ENCODE measurements around the gene CAPN7. TPM values are rescaled to one million over a fixed set of nuclear protein-coding genes. Genes with fewer than 3 reads are reported as not detected.

The CAPN7 gene
- polyA plus RNA-seq, 2 donors, result 11.2 to 11.9 TPM

DNA sequence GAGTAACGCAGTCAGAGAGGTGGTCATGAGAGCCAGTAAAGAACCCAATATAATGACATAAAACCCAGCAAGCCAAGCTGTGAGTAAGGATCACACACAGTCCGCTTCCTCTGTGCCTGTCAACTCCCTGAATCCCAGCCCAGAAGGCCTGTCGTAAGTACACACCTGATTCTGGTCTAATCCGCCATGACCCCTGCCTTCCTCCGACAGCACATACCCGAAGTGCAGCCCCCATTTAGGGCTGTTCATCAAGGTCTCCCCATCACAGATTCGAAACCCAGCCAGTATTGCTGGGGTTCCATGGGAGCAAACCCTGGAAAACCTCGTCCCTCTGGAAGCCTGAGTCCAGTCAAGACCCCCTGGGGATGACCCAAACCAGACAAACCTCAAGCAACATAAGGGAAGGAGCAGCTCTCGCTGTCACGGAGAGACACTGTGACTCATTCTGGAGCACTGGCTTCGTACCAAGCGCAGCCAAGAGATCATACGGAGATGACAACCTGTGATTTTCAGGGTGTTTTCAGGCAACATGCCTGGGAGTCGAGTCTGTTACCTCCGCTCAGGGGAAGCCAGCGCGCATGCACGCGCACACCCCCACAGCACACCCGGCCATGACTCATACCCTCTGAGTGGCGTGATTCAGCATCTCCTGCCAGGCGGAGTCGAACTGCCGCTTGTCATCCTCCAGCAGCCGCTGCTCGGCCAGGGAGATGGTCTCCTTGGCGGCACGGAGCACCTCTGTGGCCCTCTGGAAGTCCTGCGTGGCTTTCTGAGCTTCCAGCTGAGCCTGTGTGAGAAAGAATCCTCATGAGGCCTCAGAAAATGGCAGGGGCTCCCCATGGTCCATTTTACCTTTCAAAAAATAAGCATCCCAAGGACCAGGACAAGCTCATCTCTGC, 63.3 kb downstream of the CAPN7 start:
- Histone ChIP-seq H3K27me3 (ENCODE audit: control insufficient read depth in 1 of 2, insufficient read depth in 2 of 2, low read length in 2 of 2) (no peaks in the 10 kb centered on the region), H3K27ac (ENCODE audit: low read depth in 2 of 2, low read length in 1 of 2) (peak overlapping the region; percentile 44 to 57), H3K9me3 (ENCODE audit: control insufficient read depth in 2 of 2, insufficient read depth in 1 of 2, low read depth in 1 of 2, low read length in 1 of 2) (no peaks in the 10 kb centered on the region), H3K4me3 (ENCODE audit: low read depth in 1 of 2, low read length in 2 of 2) (no peak overlapping the region), H3K4me1 (ENCODE audit: control insufficient read depth in 2 of 2, insufficient read depth in 2 of 2, low read length in 1 of 2) (peaks cover 0 to 12% of the 10 kb centered on the region in 2 donors), H3K36me3 (ENCODE audit: control insufficient read depth in 2 of 2, insufficient read depth in 2 of 2, low read length in 1 of 2) (peaks cover 0 to 4% of the 10 kb centered on the region in 2 donors)
- 50 to 62% methylated on average over 29 of the region's 29 CpGs for WGBS, 2 donors

DNA sequence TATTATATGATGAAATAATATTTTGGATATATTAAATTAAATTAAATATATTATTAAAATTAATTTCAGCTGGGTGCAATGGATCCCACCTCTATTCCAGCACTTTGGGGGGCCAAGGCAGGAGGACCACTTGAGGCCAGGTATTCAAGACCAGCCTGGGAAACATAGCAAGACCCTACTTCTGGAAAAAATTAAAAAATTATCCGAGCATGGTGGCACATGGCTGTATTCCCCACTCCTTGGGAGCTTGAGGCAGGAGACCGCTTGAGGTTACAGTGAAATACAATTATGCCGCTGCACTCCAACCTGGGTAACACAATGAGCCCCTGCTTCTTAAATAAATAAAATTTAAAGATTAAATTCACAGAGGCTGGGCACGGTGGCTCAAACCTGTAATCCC, 65.0 kb downstream of the CAPN7 start:
- no peak overlapping the region for H3K27ac ChIP-seq (ENCODE audit: low read depth in 2 of 2, low read length in 1 of 2)
- peaks cover 0 to 12% of the 10 kb centered on the region in 2 donors for H3K4me1 ChIP-seq (ENCODE audit: control insufficient read depth in 2 of 2, insufficient read depth in 2 of 2, low read length in 1 of 2)

DNA sequence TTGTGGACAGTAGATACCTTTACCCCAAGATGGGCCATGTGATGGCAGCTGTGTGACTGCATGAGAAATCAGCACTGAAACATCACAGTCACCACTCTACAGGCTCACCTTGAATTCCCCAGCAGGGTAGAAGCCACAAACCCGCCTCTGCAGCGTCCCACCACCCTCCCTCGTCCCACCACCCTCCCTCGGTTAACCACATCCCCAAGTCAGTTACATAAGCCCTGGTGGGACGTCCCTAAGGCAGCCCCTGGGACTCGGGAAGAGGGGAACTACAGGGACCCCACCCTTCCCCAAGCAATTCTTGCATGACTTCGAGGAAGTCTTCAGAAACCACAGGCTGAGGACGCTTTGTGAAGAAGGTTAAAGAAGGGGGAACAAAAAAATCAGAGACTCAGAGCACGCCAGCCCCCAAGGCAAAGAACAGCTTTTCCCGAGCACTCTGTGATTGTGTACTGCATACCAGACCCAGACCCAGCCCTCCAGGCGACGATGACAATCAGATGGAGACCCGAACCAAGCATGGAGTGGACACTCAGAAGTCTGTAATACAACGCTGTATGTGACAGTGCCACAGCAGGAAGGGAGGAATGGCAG, 65.8 kb downstream of the CAPN7 start:
- peaks cover 0 to 12% of the 10 kb centered on the region in 2 donors for H3K4me1 ChIP-seq (ENCODE audit: control insufficient read depth in 2 of 2, insufficient read depth in 2 of 2, low read length in 1 of 2)
- H3K4me3 ChIP-seq (ENCODE audit: low read depth in 1 of 2, low read length in 2 of 2), result no peak overlapping the region
- no peak overlapping the region for H3K27ac ChIP-seq (ENCODE audit: low read depth in 2 of 2, low read length in 1 of 2)
- no peaks in the 10 kb centered on the region for H3K27me3 ChIP-seq (ENCODE audit: control insufficient read depth in 1 of 2, insufficient read depth in 2 of 2, low read length in 2 of 2)
- peaks cover 0 to 4% of the 10 kb centered on the region in 2 donors for H3K36me3 ChIP-seq (ENCODE audit: control insufficient read depth in 2 of 2, insufficient read depth in 2 of 2, low read length in 1 of 2)
- 63 to 68% methylated on average over 14 of the region's 14 CpGs for WGBS, 2 donors
- no peaks in the 10 kb centered on the region for H3K9me3 ChIP-seq (ENCODE audit: control insufficient read depth in 2 of 2, insufficient read depth in 1 of 2, low read depth in 1 of 2, low read length in 1 of 2)

More for the DNA sequence above, 65.0 kb downstream of the CAPN7 start:
- no peaks in the 10 kb centered on the region for H3K9me3 ChIP-seq (ENCODE audit: control insufficient read depth in 2 of 2, insufficient read depth in 1 of 2, low read depth in 1 of 2, low read length in 1 of 2)
- H3K27me3 ChIP-seq (ENCODE audit: control insufficient read depth in 1 of 2, insufficient read depth in 2 of 2, low read length in 2 of 2), result no peaks in the 10 kb centered on the region
- 83 to 91% methylated on average over 4 of the region's 4 CpGs for WGBS, 2 donors
- peaks cover 0 to 4% of the 10 kb centered on the region in 2 donors for H3K36me3 ChIP-seq (ENCODE audit: control insufficient read depth in 2 of 2, insufficient read depth in 2 of 2, low read length in 1 of 2)
- no peak overlapping the region for H3K4me3 ChIP-seq (ENCODE audit: low read depth in 1 of 2, low read length in 2 of 2)

DNA sequence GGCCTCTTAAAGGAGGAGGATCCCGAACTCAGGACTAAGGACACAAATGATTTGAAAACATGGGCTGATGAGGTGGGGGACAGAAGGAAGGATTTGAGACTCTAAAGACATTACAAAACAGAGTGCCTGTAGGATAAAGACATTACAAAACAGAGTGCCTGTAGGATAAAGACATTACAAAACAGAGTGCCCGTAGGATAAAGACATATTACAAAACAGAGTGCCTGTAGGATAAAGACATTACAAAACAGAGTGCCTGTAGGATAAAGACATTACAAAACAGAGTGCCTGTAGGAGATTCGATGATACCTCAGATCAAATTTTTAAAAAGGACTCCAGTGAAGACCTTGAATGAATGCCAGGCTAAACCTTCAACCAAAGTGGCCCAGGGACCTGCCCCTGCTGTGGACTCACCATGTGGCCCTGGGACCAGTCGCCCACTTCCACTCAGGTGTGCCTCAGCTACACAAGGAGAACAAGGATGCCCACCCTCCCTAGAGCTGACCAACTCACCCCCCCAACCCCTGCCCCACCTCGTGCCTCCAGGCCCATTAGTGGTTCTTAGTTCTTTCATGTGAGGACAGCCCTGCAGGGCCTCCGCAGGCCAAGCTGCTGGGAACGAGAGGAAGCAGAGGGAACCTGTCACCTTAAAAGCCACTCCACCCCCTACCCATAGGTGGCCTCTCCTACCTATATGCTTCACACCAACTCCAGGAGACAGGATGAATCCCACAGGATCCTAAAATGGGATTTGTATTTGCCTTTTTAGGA, 66.6 kb downstream of the CAPN7 start:
- H3K4me1 ChIP-seq (ENCODE audit: control insufficient read depth in 2 of 2, insufficient read depth in 2 of 2, low read length in 1 of 2), result peaks cover 0 to 12% of the 10 kb centered on the region in 2 donors

DNA sequence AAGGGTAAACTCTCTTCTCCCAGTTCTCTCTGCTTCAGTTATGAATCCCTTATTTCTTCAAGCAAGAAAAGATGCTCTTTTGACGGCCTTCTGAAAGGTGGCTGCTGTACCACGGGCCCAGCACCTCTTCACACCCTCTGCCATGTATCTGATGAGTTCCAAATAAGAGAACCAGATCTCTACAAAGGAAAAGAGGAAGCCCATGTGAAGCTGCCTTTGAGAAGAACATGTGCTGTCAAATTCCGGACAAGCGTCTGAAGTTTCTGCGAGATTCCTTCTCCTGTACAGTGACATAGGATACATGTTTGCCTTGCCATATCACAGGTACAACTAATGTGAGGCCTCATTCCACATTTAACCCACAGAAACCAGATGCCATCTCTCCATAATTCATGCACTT, 67.2 kb downstream of the CAPN7 start:
- Histone ChIP-seq H3K4me3 (ENCODE audit: low read depth in 1 of 2, low read length in 2 of 2) (no peak overlapping the region), H3K36me3 (ENCODE audit: control insufficient read depth in 2 of 2, insufficient read depth in 2 of 2, low read length in 1 of 2) (peaks cover 0 to 4% of the 10 kb centered on the region in 2 donors), H3K27ac (ENCODE audit: low read depth in 2 of 2, low read length in 1 of 2) (no peak overlapping the region), H3K27me3 (ENCODE audit: control insufficient read depth in 1 of 2, insufficient read depth in 2 of 2, low read length in 2 of 2) (no peaks in the 10 kb centered on the region), H3K9me3 (ENCODE audit: control insufficient read depth in 2 of 2, insufficient read depth in 1 of 2, low read depth in 1 of 2, low read length in 1 of 2) (no peaks in the 10 kb centered on the region), H3K4me1 (ENCODE audit: control insufficient read depth in 2 of 2, insufficient read depth in 2 of 2, low read length in 1 of 2) (peaks cover 0 to 12% of the 10 kb centered on the region in 2 donors)
- WGBS, 2 donors, result 83 to 89% methylated on average over 5 of the region's 5 CpGs

More for the DNA sequence above, 66.6 kb downstream of the CAPN7 start:
- Histone ChIP-seq H3K27ac (ENCODE audit: low read depth in 2 of 2, low read length in 1 of 2) (no peak overlapping the region), H3K4me3 (ENCODE audit: low read depth in 1 of 2, low read length in 2 of 2) (no peak overlapping the region), H3K36me3 (ENCODE audit: control insufficient read depth in 2 of 2, insufficient read depth in 2 of 2, low read length in 1 of 2) (peaks cover 0 to 4% of the 10 kb centered on the region in 2 donors), H3K9me3 (ENCODE audit: control insufficient read depth in 2 of 2, insufficient read depth in 1 of 2, low read depth in 1 of 2, low read length in 1 of 2) (no peaks in the 10 kb centered on the region), H3K27me3 (ENCODE audit: control insufficient read depth in 1 of 2, insufficient read depth in 2 of 2, low read length in 2 of 2) (no peaks in the 10 kb centered on the region)
- WGBS, 2 donors, result 81 to 82% methylated on average over 7 of the region's 7 CpGs

DNA sequence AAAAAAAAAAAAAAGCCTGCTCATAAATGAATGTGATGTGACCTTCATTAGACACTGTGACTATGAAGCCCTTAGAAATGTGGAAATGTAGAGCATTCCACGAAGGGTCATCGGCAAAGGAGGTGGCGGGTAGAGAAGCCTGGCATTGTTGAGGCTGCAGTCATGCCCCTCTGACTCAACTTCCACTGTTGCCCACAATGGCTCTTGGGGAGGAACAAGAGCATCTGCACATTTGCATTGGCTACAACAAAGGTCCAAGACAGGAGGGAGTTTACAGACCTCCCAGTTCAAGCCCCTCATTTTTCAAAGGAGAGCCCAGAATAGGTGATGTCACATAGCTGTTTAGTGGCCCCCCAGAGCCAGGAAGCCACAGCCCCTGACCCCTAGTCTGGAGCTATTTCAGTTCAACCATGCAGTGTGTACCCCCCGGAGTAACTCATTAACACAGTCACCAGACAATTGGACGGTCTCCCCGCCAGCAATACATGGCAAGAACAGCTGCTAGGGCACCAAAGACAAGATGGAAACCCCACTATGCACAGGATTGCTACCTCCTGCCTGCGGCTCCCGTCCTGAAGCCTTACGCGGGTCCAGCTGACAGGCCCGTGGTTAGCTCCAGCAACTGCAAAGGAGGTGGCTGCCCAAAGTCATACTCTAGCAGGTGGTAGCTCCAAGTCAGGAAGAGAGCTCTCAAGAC, 70.1 kb downstream of the CAPN7 start:
- no peaks in the 10 kb centered on the region for H3K9me3 ChIP-seq (ENCODE audit: control insufficient read depth in 2 of 2, insufficient read depth in 1 of 2, low read depth in 1 of 2, low read length in 1 of 2)
- 93 to 96% methylated on average over 11 of the region's 11 CpGs for whole genome bisulfite sequencing, 2 donors
- no peaks in the 10 kb centered on the region for H3K27me3 ChIP-seq (ENCODE audit: control insufficient read depth in 1 of 2, insufficient read depth in 2 of 2, low read length in 2 of 2)
- no peaks in the 10 kb centered on the region for H3K36me3 ChIP-seq (ENCODE audit: control insufficient read depth in 2 of 2, insufficient read depth in 2 of 2, low read length in 1 of 2)
- no peak overlapping the region for H3K4me3 ChIP-seq (ENCODE audit: low read depth in 1 of 2, low read length in 2 of 2)
- no peak overlapping the region for H3K27ac ChIP-seq (ENCODE audit: low read depth in 2 of 2, low read length in 1 of 2)
- peaks cover 4 to 6% of the 10 kb centered on the region in 2 donors for H3K4me1 ChIP-seq (ENCODE audit: control insufficient read depth in 2 of 2, insufficient read depth in 2 of 2, low read length in 1 of 2)

DNA sequence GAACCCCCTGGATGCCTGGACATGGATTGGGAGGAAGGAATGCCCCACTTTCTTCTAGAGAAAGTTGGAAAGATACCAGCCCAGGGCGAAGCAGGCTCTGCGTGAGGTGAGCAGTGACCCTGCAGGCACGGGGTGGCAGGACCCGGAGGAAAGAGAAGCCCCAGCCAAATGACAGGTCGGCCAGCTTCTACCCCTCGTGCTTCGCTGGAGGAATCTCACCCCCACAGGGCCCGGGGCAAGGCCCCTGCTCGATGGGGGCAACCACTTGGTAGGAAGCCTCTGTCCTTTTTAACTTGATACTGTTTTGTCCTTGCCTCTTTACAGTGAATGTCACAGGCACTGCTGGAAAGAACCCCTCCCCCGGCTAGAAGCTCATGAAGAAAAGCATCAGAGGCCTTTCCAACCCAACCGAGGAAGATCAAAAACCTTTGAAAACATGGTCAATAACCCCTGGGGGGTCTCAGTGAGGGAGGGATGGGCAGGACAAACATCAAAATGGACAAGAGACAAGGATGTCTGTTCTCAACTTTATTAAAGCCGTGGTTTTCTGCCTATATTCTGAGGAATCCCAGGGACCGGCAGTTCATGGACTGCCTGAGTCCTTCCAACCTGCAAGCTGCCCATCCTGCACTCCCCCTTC, 71.9 kb downstream of the CAPN7 start:
- H3K9me3 ChIP-seq (ENCODE audit: control insufficient read depth in 2 of 2, insufficient read depth in 1 of 2, low read depth in 1 of 2, low read length in 1 of 2), result no peaks in the 10 kb centered on the region
- 84 to 85% methylated on average over 13 of the region's 13 CpGs for WGBS, 2 donors
- H3K36me3 ChIP-seq (ENCODE audit: control insufficient read depth in 2 of 2, insufficient read depth in 2 of 2, low read length in 1 of 2), result no peaks in the 10 kb centered on the region
- H3K4me1 ChIP-seq (ENCODE audit: control insufficient read depth in 2 of 2, insufficient read depth in 2 of 2, low read length in 1 of 2), result peaks cover 4% of the 10 kb centered on the region in 2 donors
- no peak overlapping the region for H3K4me3 ChIP-seq (ENCODE audit: low read depth in 1 of 2, low read length in 2 of 2)
- no peak overlapping the region for H3K27ac ChIP-seq (ENCODE audit: low read depth in 2 of 2, low read length in 1 of 2)
- H3K27me3 ChIP-seq (ENCODE audit: control insufficient read depth in 1 of 2, insufficient read depth in 2 of 2, low read length in 2 of 2), result no peaks in the 10 kb centered on the region

DNA sequence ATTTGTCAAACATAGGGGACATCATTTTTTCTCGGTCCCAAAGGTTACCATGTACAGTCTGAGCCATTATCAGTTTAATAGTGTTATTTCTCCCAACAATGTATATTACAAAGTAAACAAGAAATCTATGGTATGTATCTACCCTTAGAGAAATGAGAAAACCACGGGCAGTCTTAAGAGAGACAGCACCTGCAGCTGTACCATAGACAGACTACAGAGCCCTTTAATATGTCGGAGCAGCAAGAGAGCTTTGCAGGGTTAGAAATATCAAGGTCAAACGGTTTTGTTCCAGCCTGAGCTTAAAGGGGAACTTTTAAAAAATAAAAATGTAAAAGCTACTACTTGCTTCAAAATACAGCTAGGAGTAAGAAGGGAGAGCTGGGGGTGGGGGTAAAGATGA, 73.2 kb downstream of the CAPN7 start:
- Histone ChIP-seq H3K9me3 (ENCODE audit: control insufficient read depth in 2 of 2, insufficient read depth in 1 of 2, low read depth in 1 of 2, low read length in 1 of 2) (no peaks in the 10 kb centered on the region), H3K27ac (ENCODE audit: low read depth in 2 of 2, low read length in 1 of 2) (no peak overlapping the region), H3K36me3 (ENCODE audit: control insufficient read depth in 2 of 2, insufficient read depth in 2 of 2, low read length in 1 of 2) (no peaks in the 10 kb centered on the region), H3K27me3 (ENCODE audit: control insufficient read depth in 1 of 2, insufficient read depth in 2 of 2, low read length in 2 of 2) (no peaks in the 10 kb centered on the region), H3K4me1 (ENCODE audit: control insufficient read depth in 2 of 2, insufficient read depth in 2 of 2, low read length in 1 of 2) (peaks cover 4% of the 10 kb centered on the region in 2 donors), H3K4me3 (ENCODE audit: low read depth in 1 of 2, low read length in 2 of 2) (no peak overlapping the region)
- 72 to 78% methylated on average over 4 of the region's 4 CpGs for WGBS, 2 donors

Data from esophagus (tissue), 2 donors.